Measurements from ENCODE around the gene POLA2. TPM values are rescaled to one million over a fixed set of nuclear protein-coding genes. Genes with fewer than 3 reads are reported as not detected.

Gene POLA2
- total and polyA plus RNA-seq, 4 donors = 1.5 to 6.1 (median 3.2) TPM

GRCh38 chr11:65258988-65259387 lies 2.8 kb upstream of the POLA2 start:
- no peaks in the 10 kb centered on the region for H3K27me3 ChIP-seq (ENCODE audit: control insufficient read depth in 4 of 4, insufficient read depth in 4 of 4, low read length in 3 of 4)
- TF ChIP-seq ZBTB33 (IDR thresholded peaks at IDR 0.05) = no peak
- no peak for TF ChIP-seq HNF4G (IDR thresholded peaks at IDR 0.05)
- no peak for TF ChIP-seq GABPA (IDR thresholded peaks at IDR 0.05 in 1 of 2, conservative IDR thresholded peaks at IDR 0.05 in 1 of 2)
- TF ChIP-seq EGR1 (IDR thresholded peaks at IDR 0.05; ENCODE audit: low read depth in 2 of 2) = no peak
- no peak for TF ChIP-seq SP1 (IDR thresholded peaks at IDR 0.05)
- no peak for TF ChIP-seq ATF3 (IDR thresholded peaks at IDR 0.05)
- TF ChIP-seq YY1 (IDR thresholded peaks at IDR 0.05) = no peak
- no peak for TF ChIP-seq TAF1 (conservative IDR thresholded peaks at IDR 0.05)
- TF ChIP-seq CTCF (IDR thresholded peaks at IDR 0.05; ENCODE audit: low read depth, low read length, missing input control) = no peak
- no peak for TF ChIP-seq NR2F2 (IDR thresholded peaks at IDR 0.05)
- no peak for TF ChIP-seq FOXA1 (IDR thresholded peaks at IDR 0.05)
- no peak for TF ChIP-seq RAD21 (IDR thresholded peaks at IDR 0.05)
- no peak for TF ChIP-seq RXRA (IDR thresholded peaks at IDR 0.05)
- TF ChIP-seq HNF4A (conservative IDR thresholded peaks at IDR 0.05) = no peak
- no peak for TF ChIP-seq JUND (IDR thresholded peaks at IDR 0.05)

GRCh38 chr11:65260302-65260701 lies 1.5 kb upstream of the POLA2 start:
- Histone ChIP-seq H3K4me1 (ENCODE audit: control insufficient read depth in 4 of 4, insufficient read depth in 4 of 4, low read length in 3 of 4) (peaks cover 2 to 16% (median 11%) of the 10 kb centered on the region in 4 donors), H3K9me3 (ENCODE audit: control insufficient read depth in 4 of 4, low read length in 3 of 4) (no peaks in the 10 kb centered on the region), H3K4me3 (ENCODE audit: low read depth in 1 of 3, low read length in 3 of 3) (no peak overlapping the region), H3K27me3 (ENCODE audit: control insufficient read depth in 4 of 4, insufficient read depth in 4 of 4, low read length in 3 of 4) (no peaks in the 10 kb centered on the region), H3K36me3 (ENCODE audit: control insufficient read depth in 4 of 4, insufficient read depth in 3 of 4, low read depth in 1 of 4, low read length in 3 of 4) (no peaks in the 10 kb centered on the region), H3K27ac (ENCODE audit: low read depth in 1 of 2, low read length in 2 of 2) (no peak overlapping the region), H3K9ac (ENCODE audit: low read depth in 1 of 2, low read length in 2 of 2) (no peak overlapping the region)
- DNase-seq (ENCODE audit: low spot score) = no peak
- TF ChIP-seq SP1 (IDR thresholded peaks at IDR 0.05) (no peak), JUND (IDR thresholded peaks at IDR 0.05) (no peak), NR2F2 (IDR thresholded peaks at IDR 0.05) (no peak), HNF4G (IDR thresholded peaks at IDR 0.05) (no peak), EGR1 (IDR thresholded peaks at IDR 0.05; ENCODE audit: low read depth in 2 of 2) (no peak), YY1 (IDR thresholded peaks at IDR 0.05) (no peak), FOXA2 (IDR thresholded peaks at IDR 0.05) (no peak), CTCF (IDR thresholded peaks at IDR 0.05; ENCODE audit: low read depth, low read length, missing input control) (no peak), ZBTB33 (IDR thresholded peaks at IDR 0.05) (no peak), REST (IDR thresholded peaks at IDR 0.05) (no peak), TAF1 (conservative IDR thresholded peaks at IDR 0.05) (no peak), MAX (IDR thresholded peaks at IDR 0.05) (no peak), ATF3 (IDR thresholded peaks at IDR 0.05) (no peak), FOXA1 (IDR thresholded peaks at IDR 0.05) (no peak), RXRA (IDR thresholded peaks at IDR 0.05) (no peak), HNF4A (conservative IDR thresholded peaks at IDR 0.05) (no peak), GABPA (IDR thresholded peaks at IDR 0.05 in 1 of 2, conservative IDR thresholded peaks at IDR 0.05 in 1 of 2) (no peak), RAD21 (IDR thresholded peaks at IDR 0.05) (no peak)
- 96% methylated on average over 17 of the region's 17 CpGs for WGBS

More at GRCh38 chr11:65258988-65259387, 2.8 kb upstream of the POLA2 start:
- no peak overlapping the region for H3K27ac ChIP-seq (ENCODE audit: low read depth in 1 of 2, low read length in 2 of 2)
- no peak overlapping the region for H3K9ac ChIP-seq (ENCODE audit: low read depth in 1 of 2, low read length in 2 of 2)
- H3K36me3 ChIP-seq (ENCODE audit: control insufficient read depth in 4 of 4, insufficient read depth in 3 of 4, low read depth in 1 of 4, low read length in 3 of 4) = no peaks in the 10 kb centered on the region
- no peak overlapping the region for H3K4me3 ChIP-seq (ENCODE audit: low read depth in 1 of 3, low read length in 3 of 3)
- H3K4me1 ChIP-seq (ENCODE audit: control insufficient read depth in 4 of 4, insufficient read depth in 4 of 4, low read length in 3 of 4) = peaks cover 2 to 16% (median 11%) of the 10 kb centered on the region in 4 donors
- 87% methylated on average over 5 of the region's 5 CpGs for WGBS
- no peaks in the 10 kb centered on the region for H3K9me3 ChIP-seq (ENCODE audit: control insufficient read depth in 4 of 4, low read length in 3 of 4)
- DNase-seq (ENCODE audit: low spot score) = no peak
